GM23338 (cell line): ENCODE results near the gene SLC7A4. TPM values are rescaled to one million over a fixed set of nuclear protein-coding genes. Genes with fewer than 3 reads are reported as not detected.

ENCODE experiments used
- ATAC-seq: fragments of 200-7000 bp; cut with Tn5 transposase; 3 replicates; pipeline ENCODE4 v1.9.1; 2020
- DNase-seq: peaks from one replicate; pipeline ENCODE4 v3.0.0-alpha.2; 2015; ENCODE audit warnings: low spot score
- H2AFZ ChIP-seq: fragments of 200-600 bp; sonication (generic); 2 replicates; pipeline ENCODE4 v1.8.0; 2016; ENCODE audit warnings: antibody characterized with exemption, mild to moderate bottlenecking, moderate library complexity
- H3F3A ChIP-seq: fragments of 200-600 bp; sonication (generic); replicated peaks from 2 replicates; pipeline ENCODE4 v1.8.0; 2017; ENCODE audit warnings: antibody characterized with exemption, mixed run types, low read depth
- H3K27ac ChIP-seq: fragments of 200-600 bp; sonication (generic); 2 replicates; pipeline ENCODE4 v1.6.1; 2016; ENCODE audit warnings: low read depth
- H3K27me3 ChIP-seq: fragments of 200-600 bp; sonication (generic); 2 replicates; pipeline ENCODE4 v1.8.0; 2016; ENCODE audit warnings: mild to moderate bottlenecking, mixed run types, moderate library complexity; ENCODE audit not compliant: insufficient read depth
- H3K36me3 ChIP-seq: fragments of 200-600 bp; sonication (generic); 2 replicates; pipeline ENCODE4 v1.8.0; 2016; ENCODE audit warnings: mild to moderate bottlenecking; ENCODE audit not compliant: insufficient read depth
- H3K4me1 ChIP-seq: fragments of 200-600 bp; sonication (generic); 2 replicates; pipeline ENCODE4 v1.8.0; 2016; ENCODE audit warnings: mild to moderate bottlenecking, moderate library complexity; ENCODE audit not compliant: insufficient read depth
- H3K4me2 ChIP-seq: fragments of 200-600 bp; sonication (generic); 2 replicates; pipeline ENCODE4 v1.7.1; 2017; ENCODE audit warnings: mixed run types
- H3K4me3 ChIP-seq: fragments of 200-600 bp; sonication (generic); 2 replicates; pipeline ENCODE4 v1.6.1; 2016; ENCODE audit warnings: mixed run types
- H3K79me2 ChIP-seq: fragments of 200-600 bp; sonication (generic); replicated peaks from 2 replicates; pipeline ENCODE4 v1.8.0; 2017; ENCODE audit warnings: mild to moderate bottlenecking; ENCODE audit not compliant: insufficient read depth
- H3K9me2 ChIP-seq: fragments of 200-600 bp; sonication (generic); 2 replicates; pipeline ENCODE4 v1.8.0; 2017; ENCODE audit not compliant: insufficient read depth
- H4K20me1 ChIP-seq: fragments of 200-600 bp; sonication (generic); replicated peaks from 2 replicates; pipeline ENCODE4 v1.8.0; 2017; ENCODE audit warnings: mild to moderate bottlenecking; ENCODE audit not compliant: insufficient read depth
- H3K27ac Mint-ChIP-seq: 2 replicates; pipeline ENCODE4 v1.8.0; 2020; ENCODE audit warnings: inconsistent platforms, mild to moderate bottlenecking, moderate library complexity, mixed read lengths
- H3K27me3 Mint-ChIP-seq: 3 replicates; pipeline ENCODE4 v1.8.0; 2022; ENCODE audit warnings: low read depth, mild to moderate bottlenecking, moderate library complexity, mixed read lengths, inconsistent platforms; ENCODE audit not compliant: insufficient read depth, poor library complexity
- H3K36me3 Mint-ChIP-seq: 3 replicates; pipeline ENCODE4 v1.8.0; 2021; ENCODE audit warnings: low read depth, mild to moderate bottlenecking, inconsistent platforms, moderate library complexity, mixed read lengths
- H3K4me1 Mint-ChIP-seq: 3 replicates; pipeline ENCODE4 v1.8.0; 2020; ENCODE audit warnings: mild to moderate bottlenecking, inconsistent platforms, mixed read lengths
- H3K4me3 Mint-ChIP-seq: 3 replicates; pipeline ENCODE4 v1.8.0; 2021; ENCODE audit warnings: moderate library complexity, mild to moderate bottlenecking, inconsistent platforms, mixed read lengths
- H3K9me3 Mint-ChIP-seq: 3 replicates; pipeline ENCODE4 v1.8.0; 2020; ENCODE audit warnings: moderate library complexity, mild to moderate bottlenecking, inconsistent platforms, mixed read lengths
- ETS1 ChIP-seq: IDR thresholded peaks from 2 replicates; pipeline ENCODE4 v1.6.1; 2016; ENCODE audit warnings: antibody characterized with exemption
- EZH2phosphoT487 ChIP-seq: fragments of 200-600 bp; sonication (generic); IDR thresholded peaks from one replicate; pipeline ENCODE4 v1.8.1; 2018; ENCODE audit warnings: antibody characterized with exemption; ENCODE audit not compliant: unreplicated experiment
- NANOG ChIP-seq: IDR thresholded peaks from 2 replicates; pipeline ENCODE4 v1.6.1; 2016; ENCODE audit warnings: antibody characterized with exemption, borderline replicate concordance
- REST ChIP-seq: IDR thresholded peaks from one replicate; pipeline ENCODE4 v1.6.1; 2018; ENCODE audit warnings: antibody characterized with exemption; ENCODE audit not compliant: unreplicated experiment
- STAT1 ChIP-seq: IDR thresholded peaks from one replicate; pipeline ENCODE4 v1.6.1; 2016; ENCODE audit warnings: antibody characterized with exemption; ENCODE audit not compliant: unreplicated experiment
- ZNF114 ChIP-seq: fragments of 250-450 bp; sonication (Bioruptor Pico); IDR thresholded peaks from 2 replicates; pipeline ENCODE4 v1.5.0; 2020; ENCODE audit warnings: mild to moderate bottlenecking, moderate library complexity
- ZNF462 ChIP-seq: fragments of 250-450 bp; sonication (Bioruptor Pico); IDR thresholded peaks from 2 replicates; pipeline ENCODE4 v1.5.0; 2020; ENCODE audit warnings: mild to moderate bottlenecking, moderate library complexity
- polyA plus RNA-seq: library from polyadenylated mRNA; unstranded; fragments of >200 nt; fragmentation: Nextera tagmentation; extraction: Ambion mirVana; gene quantifications from 2 replicates; pipeline ENCODE4 v1.2.1, GENCODE V29; 2016
- total RNA-seq: library from RNA; depleted of rRNA; stranded (reverse); fragments of >200 nt; shearing (Covaris generic); gene quantifications from 2 replicates; pipeline ENCODE4 v1.2.3, GENCODE V29; 2014
- TF ChIP-seq, protein P1 (sequence below), 2 experiments: fragments of 200-600 bp in 1 of 2; sonication (generic) in 1 of 2; conservative IDR thresholded peaks; 2 replicates each; pipeline versions ENCODE4 v1.5.1 to v1.6.1; 2016 to 2017; ENCODE audit warnings: antibody characterized with exemption in 2 of 2, low read depth in 2 of 2, mild to moderate bottlenecking in 2 of 2, moderate library complexity in 1 of 2

Gene SLC7A4
- total and polyA plus RNA-seq, 2 experiments from 2014 or later: 0.07 to 0.44 TPM

- TF ChIP-seq REST (no peak), NANOG (no peak), STAT1 (no peak), EZH2phosphoT487 (no peak), ETS1 (no peak)
- TF ChIP-seq, protein P1, sequence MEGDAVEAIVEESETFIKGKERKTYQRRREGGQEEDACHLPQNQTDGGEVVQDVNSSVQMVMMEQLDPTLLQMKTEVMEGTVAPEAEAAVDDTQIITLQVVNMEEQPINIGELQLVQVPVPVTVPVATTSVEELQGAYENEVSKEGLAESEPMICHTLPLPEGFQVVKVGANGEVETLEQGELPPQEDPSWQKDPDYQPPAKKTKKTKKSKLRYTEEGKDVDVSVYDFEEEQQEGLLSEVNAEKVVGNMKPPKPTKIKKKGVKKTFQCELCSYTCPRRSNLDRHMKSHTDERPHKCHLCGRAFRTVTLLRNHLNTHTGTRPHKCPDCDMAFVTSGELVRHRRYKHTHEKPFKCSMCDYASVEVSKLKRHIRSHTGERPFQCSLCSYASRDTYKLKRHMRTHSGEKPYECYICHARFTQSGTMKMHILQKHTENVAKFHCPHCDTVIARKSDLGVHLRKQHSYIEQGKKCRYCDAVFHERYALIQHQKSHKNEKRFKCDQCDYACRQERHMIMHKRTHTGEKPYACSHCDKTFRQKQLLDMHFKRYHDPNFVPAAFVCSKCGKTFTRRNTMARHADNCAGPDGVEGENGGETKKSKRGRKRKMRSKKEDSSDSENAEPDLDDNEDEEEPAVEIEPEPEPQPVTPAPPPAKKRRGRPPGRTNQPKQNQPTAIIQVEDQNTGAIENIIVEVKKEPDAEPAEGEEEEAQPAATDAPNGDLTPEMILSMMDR (conservative IDR thresholded peaks at IDR 0.05; ENCODE audit: low read depth in 2 of 2): no peak
These were observed 37.5 kb downstream of the SLC7A4 start (continued) for GRCh38 chr22:20994902-20995241.

- no peaks in the 10 kb centered on the region for H3K27me3 ChIP-seq
- H3K4me3 ChIP-seq: no peak overlapping the region
- no peaks in the 10 kb centered on the region for H3K9me3 Mint-ChIP-seq
- H4K20me1 ChIP-seq: no peaks in the 10 kb centered on the region
- TF ChIP-seq ZNF462 (CRISPR knock-in tag) (no peak), NANOG (no peak), ETS1 (no peak), STAT1 (no peak), ZNF114 (CRISPR knock-in tag) (no peak)
- no peaks in the 10 kb centered on the region for H3K9me2 ChIP-seq
- no peak for DNase-seq
- no peak overlapping the region for H3K27ac ChIP-seq
- peaks cover 7% of the 10 kb centered on the region for H3K27me3 Mint-ChIP-seq
- ATAC-seq: no peak
- H2AFZ ChIP-seq: no peak overlapping the region
- H3K4me2 ChIP-seq: no peak overlapping the region
- H3K4me3 Mint-ChIP-seq: no peak overlapping the region; the same call in 2 of the 3 replicates
- no peaks in the 10 kb centered on the region; the same call in 2 of the 3 replicates for H3K4me1 Mint-ChIP-seq
- no peaks in the 10 kb centered on the region for H3F3A ChIP-seq
- H3K27ac Mint-ChIP-seq: no peak overlapping the region
- H3K36me3 Mint-ChIP-seq: peaks cover 20% of the 10 kb centered on the region; the same call in 2 of the 3 replicates
- H3K79me2 ChIP-seq: no peaks in the 10 kb centered on the region
- H3K36me3 ChIP-seq: no peaks in the 10 kb centered on the region
- no peaks in the 10 kb centered on the region for H3K4me1 ChIP-seq
These were observed 38.0 kb downstream of the SLC7A4 start for GRCh38 chr22:20994128-20994901.
